Ectodermal cell (in vitro differentiated cells): ENCODE results near the gene PCBP2.

Experiments used
- H3K27ac ChIP-seq: 2 replicates; pipeline ENCODE4 v1.7.0; 2013; ENCODE audit warnings: mild to moderate bottlenecking, low read depth, low read length; ENCODE audit not compliant: insufficient read depth, poor library complexity, severe bottlenecking
- H3K27me3 ChIP-seq: 2 replicates; pipeline ENCODE4 v1.7.0; 2013; ENCODE audit warnings: mild to moderate bottlenecking, low read length; ENCODE audit not compliant: insufficient read depth, control insufficient read depth, poor library complexity, severe bottlenecking
- H3K36me3 ChIP-seq: one replicate; pipeline ENCODE4 v1.7.0; 2013; ENCODE audit warnings: low read length; ENCODE audit not compliant: control insufficient read depth, insufficient read depth
- H3K4me1 ChIP-seq: one replicate; pipeline ENCODE4 v1.7.0; 2013; ENCODE audit warnings: low read length; ENCODE audit not compliant: control insufficient read depth, insufficient read depth
- H3K4me3 ChIP-seq: 2 replicates; pipeline ENCODE4 v1.7.0; 2013; ENCODE audit warnings: low read depth, low read length, control low read depth; ENCODE audit not compliant: insufficient read depth
- H3K9me3 ChIP-seq: 2 replicates; pipeline ENCODE4 v1.7.0; 2013; ENCODE audit warnings: mild to moderate bottlenecking, low read length, moderate library complexity; ENCODE audit not compliant: control insufficient read depth
- WGBS, 2 experiments: methylation state at CpG; one replicate each; pipeline ENCODE4 v1.1.7; 2013; ENCODE audit warnings: missing lambda C conversion rate in 2 of 2; 5-methylcytosine and 5-hydroxymethylcytosine counted together

The PCBP2 gene

DNA sequence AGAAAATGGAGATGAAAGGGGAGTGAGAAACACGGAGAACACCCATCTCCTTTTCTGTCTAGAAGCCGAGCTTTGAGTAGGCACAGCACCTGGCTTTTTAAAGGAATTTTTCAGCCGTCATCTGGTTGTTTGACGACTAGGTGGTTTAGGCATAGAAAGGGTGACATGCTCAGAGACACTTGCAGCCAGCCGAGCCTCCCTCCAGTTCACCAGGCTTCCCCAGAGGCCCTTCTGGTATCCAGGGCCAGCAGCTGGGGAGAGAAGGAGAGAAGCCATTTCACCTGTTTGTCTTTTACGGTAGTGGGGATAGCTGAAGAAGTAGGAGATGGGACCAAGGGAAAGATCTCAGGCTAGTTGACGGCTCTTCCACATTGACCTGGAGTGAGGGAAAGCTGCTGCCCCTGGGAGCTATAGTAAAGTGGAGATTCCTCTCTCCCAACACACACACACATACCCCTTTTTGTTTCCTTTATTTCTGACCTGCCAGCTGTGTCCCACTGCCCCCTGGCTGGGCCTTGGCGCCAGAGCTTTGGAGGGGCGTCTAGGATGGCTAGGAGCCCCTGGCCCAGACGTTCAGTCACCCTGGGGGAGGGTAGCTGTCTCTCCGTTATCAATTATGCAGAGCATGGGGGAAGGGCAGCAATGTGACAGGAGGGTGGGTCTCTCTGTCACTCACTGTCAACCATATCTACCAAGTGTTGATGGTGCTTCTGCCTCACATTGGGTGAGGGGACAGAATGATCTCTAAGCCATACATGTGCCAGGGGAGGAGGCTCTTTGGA lies 41.9 kb downstream of the PCBP2 start:
- H3K27me3 ChIP-seq, result no peaks in the 10 kb centered on the region
- peak overlapping the region; percentile 48 for H3K4me3 ChIP-seq
- no peaks in the 10 kb centered on the region for H3K9me3 ChIP-seq
- peaks cover 36% of the 10 kb centered on the region for H3K4me1 ChIP-seq
- H3K36me3 ChIP-seq, result no peaks in the 10 kb centered on the region
- 24 to 31% methylated on average over 11 of the region's 11 CpGs for WGBS, 2 experiments
- H3K27ac ChIP-seq, result peak overlapping the region; percentile 80

DNA sequence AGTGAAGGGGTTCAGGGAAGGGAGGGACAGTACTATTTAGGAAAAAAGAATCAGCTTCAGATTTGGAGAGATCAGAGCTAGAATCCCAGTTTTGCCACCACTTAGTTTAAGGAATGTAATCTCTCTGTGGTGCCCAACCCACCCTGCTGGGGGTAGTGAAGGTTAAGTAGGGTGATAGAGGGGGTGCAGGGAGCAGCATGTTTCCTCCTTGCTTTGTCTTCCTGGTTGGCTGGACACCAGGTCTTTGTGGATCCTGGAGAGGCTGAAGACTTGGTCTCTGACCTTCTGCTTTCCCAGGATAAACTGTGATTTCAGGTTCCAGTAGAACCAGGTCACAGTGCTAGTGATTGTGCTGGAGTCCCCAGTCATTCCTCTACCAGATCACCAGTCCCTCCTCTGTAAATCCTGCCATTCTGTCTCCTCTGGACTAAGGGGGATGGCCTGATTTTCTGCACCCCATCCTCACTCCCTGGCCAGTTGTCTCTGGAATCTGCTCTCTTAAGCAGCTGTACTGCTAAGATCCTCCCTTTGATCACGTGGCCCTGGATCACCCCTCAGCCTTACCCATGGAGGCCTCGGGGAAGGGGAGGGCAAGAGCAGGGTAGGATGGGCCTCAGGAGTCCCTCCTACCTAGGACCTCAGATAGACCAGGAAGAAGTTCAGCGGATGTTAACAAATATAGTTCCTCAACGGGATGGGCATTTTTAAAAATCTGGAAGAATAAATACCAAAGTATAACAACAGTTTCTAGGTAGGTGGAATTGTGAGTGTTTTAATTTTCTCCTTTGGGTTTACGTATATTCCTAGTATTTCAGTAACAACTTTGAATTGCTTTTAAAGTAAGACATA lies 44.2 kb downstream of the PCBP2 start:
- Histone ChIP-seq H3K4me3 (no peak overlapping the region), H3K27me3 (no peaks in the 10 kb centered on the region), H3K9me3 (no peaks in the 10 kb centered on the region), H3K4me1 (peaks cover 36% of the 10 kb centered on the region), H3K27ac (no peak overlapping the region), H3K36me3 (no peaks in the 10 kb centered on the region)
- 19 to 35% methylated on average over 4 of the region's 5 CpGs for WGBS, 2 experiments

DNA sequence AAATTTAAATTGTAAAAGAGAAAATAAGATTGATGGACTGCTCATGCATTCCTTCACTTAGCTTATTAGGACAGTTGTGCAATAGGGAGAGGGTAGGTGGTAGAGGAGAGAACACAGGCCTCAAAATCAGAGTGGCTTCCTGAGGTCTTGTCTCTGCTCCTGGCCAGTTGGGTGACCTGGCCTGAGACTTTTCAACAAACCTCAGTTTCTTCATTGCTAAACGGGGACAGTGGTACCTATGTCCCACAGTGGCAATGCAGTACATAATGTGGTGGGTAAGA lies 44.8 kb downstream of the PCBP2 start:
- Histone ChIP-seq H3K4me3 (no peak overlapping the region), H3K4me1 (peaks cover 40% of the 10 kb centered on the region), H3K27me3 (no peaks in the 10 kb centered on the region), H3K36me3 (no peaks in the 10 kb centered on the region), H3K9me3 (no peaks in the 10 kb centered on the region), H3K27ac (no peak overlapping the region)
- 71 to 83% methylated on average over 1 of the region's 1 CpG for WGBS, 2 experiments

DNA sequence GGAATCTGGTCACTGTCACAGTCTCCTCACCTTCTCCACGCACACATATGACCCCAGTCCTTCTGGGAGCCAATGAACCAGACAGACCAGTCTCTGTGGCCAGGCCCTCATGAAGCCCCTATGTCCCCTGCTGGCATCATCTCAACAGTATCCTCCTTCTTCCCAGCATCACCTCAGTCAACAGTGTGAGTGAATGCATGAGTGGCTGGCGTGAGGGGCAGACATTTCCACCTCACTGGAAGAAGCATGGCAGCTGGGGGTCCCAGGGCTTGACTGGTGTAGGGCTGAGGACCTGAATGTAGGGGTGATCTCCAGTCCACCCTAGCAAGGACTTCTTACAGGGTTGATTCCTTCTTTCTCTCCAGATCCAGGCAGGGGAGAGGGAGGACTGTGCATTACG lies 45.6 kb downstream of the PCBP2 start:
- Histone ChIP-seq H3K27me3 (no peaks in the 10 kb centered on the region), H3K4me3 (no peak overlapping the region), H3K9me3 (no peaks in the 10 kb centered on the region), H3K27ac (no peak overlapping the region), H3K36me3 (no peaks in the 10 kb centered on the region), H3K4me1 (peaks cover 45% of the 10 kb centered on the region)
- WGBS, 2 experiments, result 94 to 98% methylated on average over 2 to 3 of the region's 3 CpGs

DNA sequence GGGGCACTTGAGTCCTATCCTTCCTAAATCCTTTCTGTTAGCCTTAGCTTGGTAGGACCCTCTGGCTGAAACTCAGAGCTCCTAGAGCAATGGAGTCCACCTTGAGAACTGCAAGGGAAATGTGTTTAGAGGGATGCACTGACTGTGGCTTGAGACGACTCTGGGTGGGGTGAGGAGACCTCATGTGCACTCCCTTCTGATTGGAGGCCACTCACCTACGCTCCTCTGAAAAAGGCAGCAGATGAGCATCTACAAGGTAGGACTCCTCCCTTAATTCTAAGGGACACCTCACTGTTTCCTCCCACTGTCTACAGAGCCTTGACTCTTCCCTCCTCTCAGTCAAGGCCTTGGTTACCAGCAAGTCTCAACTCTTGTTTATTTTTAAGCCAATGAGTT lies 46.3 kb downstream of the PCBP2 start:
- Histone ChIP-seq H3K4me3 (peak overlapping the region; percentile 77), H3K27me3 (no peaks in the 10 kb centered on the region), H3K4me1 (peaks cover 42% of the 10 kb centered on the region), H3K27ac (peak overlapping the region; percentile 77), H3K36me3 (no peaks in the 10 kb centered on the region), H3K9me3 (no peaks in the 10 kb centered on the region)
- 66 to 69% methylated on average over 2 of the region's 2 CpGs for WGBS, 2 experiments

DNA sequence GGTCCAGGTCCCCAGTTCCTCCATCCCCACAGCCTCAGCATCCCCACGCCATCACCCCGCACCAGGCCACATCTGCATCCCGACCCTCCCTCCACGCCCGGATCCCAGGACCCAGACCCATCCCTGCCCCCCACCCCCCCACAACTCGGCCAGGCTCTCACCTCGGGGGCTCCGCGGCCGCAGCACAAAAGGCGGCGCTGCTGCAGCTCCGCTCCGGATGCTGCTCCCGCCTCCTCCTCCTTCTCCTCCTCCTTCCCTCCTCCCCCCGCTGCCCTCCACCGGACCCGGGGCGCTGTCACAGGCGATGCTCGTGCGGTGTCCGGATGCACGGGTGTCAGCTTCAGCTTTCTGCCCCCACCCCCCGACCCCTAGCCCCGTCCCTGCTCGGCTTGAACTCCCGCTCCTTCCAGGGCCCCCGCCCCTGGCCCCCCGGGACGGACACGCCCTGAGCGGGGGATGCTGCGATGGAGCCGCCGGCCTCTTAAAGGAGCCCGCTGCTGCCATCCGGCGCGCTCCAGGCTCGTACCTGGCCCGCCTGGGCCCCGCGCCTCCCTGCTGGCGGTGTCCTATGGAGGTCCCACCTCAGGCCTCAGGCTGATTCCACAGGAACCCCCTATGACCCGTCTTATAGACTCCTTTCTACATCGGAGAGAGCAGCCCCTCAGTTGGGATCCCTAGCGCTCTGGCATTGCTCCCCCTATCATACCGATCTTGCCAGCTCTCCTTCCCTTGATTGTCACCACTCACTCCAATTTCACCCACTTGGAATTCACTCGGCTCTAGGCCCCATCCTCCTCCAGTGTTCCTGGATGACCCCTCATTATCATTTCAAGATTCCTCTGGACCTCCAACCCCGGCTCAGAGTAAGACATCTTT lies 47.6 kb downstream of the PCBP2 start, which contains the start of gene MAP3K12:
Gene MAP3K12, minus strand, starts transcription at position 193 of the 876 bp plus-strand sequence. CDS start 12,067 bp downstream, outside the sequence.
- peaks cover 30% of the 10 kb centered on the region for H3K4me1 ChIP-seq
- WGBS, 2 experiments, result 1% methylated on average over 50 to 51 of the region's 51 CpGs
- H3K9me3 ChIP-seq, result no peaks in the 10 kb centered on the region

DNA sequence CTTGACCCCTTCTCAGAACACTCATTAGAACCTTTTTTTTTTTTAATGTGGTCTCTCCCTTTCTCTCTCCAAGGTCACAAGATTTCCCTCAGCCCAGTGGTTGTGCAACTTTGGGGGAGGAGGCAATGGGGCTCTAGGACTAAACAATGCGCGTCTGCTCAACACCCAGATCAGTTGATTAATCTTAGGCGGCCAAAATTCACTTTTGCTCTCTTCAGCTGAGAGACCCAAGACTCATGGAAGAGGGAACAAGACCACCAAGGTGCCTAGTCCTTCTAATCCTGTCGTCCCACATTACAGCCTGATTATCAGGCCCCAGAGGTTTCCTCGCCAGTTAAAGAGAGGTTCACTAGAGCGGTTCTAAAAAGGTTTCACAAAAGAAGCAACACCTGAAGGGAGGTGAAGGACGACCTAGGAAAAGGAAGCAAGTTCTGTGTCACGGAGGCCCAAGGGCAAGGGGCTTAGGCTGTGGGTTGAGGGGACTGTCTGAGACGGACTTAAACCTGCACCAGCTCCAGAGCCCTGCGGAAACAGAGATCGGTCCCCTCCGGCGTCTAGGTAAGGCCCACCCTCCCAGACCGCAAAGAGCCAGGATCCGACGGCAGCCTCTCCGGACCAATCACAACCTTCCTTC lies 48.4 kb downstream of the PCBP2 start:
- Histone ChIP-seq H3K27me3 (no peaks in the 10 kb centered on the region), H3K4me3 (peak overlapping the region; percentile 77), H3K27ac (peak overlapping the region; percentile 99), H3K36me3 (peaks cover 8% of the 10 kb centered on the region), H3K9me3 (no peaks in the 10 kb centered on the region), H3K4me1 (peaks cover 26% of the 10 kb centered on the region)
- WGBS, 2 experiments, result 12% methylated on average over 17 of the region's 17 CpGs

More for the DNA sequence above, 47.6 kb downstream of the PCBP2 start, which contains the start of gene MAP3K12:
- Histone ChIP-seq H3K27me3 (no peaks in the 10 kb centered on the region), H3K4me3 (peak within 1 kb of the TSS; percentile 77), H3K36me3 (peaks cover 2% of the 10 kb centered on the region), H3K27ac (peak within 1 kb of the TSS; percentile 99)

DNA sequence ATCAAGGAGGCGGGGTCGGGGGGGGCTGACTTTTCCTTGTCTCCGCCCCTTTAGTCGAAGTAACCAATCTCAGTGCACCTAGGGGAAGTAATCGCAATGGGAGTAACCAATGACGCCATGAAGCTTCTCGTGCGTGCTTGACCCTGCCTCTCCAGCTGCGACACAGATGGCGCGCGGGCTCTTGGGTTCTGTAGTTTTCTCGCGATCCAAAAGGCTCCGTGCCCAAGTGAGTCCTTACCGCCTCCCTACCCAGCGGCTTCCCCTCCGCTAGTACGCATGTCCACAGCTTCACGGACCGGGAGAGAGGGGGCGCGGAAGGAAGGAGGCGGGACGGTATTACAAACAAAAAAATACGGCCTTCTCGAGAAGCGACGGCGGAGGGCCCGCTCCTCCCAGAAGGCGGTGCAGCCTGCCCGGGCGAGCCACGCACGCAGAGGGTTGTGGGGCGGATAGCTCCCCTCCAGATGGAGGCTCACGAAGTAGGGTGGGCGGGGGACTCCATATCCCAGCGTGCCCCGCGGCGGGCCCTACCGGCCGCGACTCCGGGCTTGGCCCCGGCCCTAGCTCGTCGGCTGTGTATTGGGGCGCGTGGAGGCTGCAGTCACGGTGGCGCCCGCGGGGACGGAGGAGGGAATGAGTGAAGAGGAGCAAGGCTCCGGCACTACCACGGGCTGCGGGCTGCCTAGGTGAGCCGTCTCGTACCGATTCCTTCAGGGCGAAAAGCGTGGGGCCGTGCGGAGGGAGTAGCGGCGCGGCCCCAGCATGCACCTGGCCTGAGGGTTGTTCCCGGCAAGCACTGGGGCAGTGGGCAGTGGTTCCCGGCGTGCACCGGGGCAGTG lies 49.1 kb downstream of the PCBP2 start, which contains the start of gene TARBP2:
Gene TARBP2, plus strand, starts transcription at position 508 of the 839 bp plus-strand sequence. Its CDS starts 126 bp downstream, at position 634.
- peak within 1 kb of the TSS; percentile 77 for H3K4me3 ChIP-seq
- peaks cover 14% of the 10 kb centered on the region for H3K36me3 ChIP-seq
- H3K27ac ChIP-seq, result peak within 1 kb of the TSS; percentile 99
- peaks cover 26% of the 10 kb centered on the region for H3K4me1 ChIP-seq
- H3K9me3 ChIP-seq, result no peaks in the 10 kb centered on the region
- 0% methylated on average over 74 of the region's 74 CpGs for WGBS, 2 experiments
- H3K27me3 ChIP-seq, result no peaks in the 10 kb centered on the region
